Measurements from ENCODE around the gene DAD1. TPM values are rescaled to one million over a fixed set of nuclear protein-coding genes. Genes with fewer than 3 reads are reported as not detected.
"Not testable (repeated sequence)": the region's sequence is repeated elsewhere in the genome, so short reads cannot be mapped to it uniquely, and the experiment has no call there.

The DAD1 gene
- total RNA-seq, 1 donor from 2014 or later = 328 TPM

DNA sequence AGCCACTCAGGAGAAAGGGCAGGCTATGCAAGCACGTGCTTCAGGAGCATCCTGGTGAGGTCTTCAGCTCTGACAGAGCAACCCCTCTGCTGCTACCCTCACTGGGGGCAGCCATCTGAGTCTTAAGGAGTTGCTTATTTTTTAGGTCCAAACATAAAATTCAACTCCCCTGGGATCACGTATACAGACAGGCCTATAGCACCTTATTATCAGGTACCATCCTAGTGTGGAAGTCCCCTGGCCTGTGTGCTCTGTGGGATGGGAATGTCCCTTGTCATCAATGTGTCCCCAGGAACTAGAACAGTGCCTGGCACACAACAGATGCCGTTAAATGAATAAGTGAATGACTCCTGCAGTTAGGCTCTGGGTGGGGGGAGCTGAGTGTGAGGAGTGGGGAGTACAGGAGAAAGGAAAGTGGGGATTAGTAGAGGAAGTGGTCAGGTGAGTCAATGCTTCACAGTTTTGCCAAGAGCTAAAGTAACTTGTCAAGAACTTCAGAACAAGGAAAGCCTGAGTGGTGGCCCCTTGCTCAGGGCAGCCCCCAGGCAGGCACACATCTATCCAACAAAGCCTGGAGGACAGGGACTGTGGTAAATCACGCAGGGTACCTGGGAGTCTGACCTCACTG is 33.5 kb downstream of the DAD1 start:
- Histone ChIP-seq H3K27me3 (ENCODE audit: control insufficient read depth, insufficient read depth, low read length) (no peaks in the 10 kb centered on the region), H3K4me3 (ENCODE audit: low read depth, low read length) (no peak overlapping the region), H3K36me3 (ENCODE audit: control insufficient read depth, insufficient read depth, low read length) (no peaks in the 10 kb centered on the region)
- TF ChIP-seq, protein P1, sequence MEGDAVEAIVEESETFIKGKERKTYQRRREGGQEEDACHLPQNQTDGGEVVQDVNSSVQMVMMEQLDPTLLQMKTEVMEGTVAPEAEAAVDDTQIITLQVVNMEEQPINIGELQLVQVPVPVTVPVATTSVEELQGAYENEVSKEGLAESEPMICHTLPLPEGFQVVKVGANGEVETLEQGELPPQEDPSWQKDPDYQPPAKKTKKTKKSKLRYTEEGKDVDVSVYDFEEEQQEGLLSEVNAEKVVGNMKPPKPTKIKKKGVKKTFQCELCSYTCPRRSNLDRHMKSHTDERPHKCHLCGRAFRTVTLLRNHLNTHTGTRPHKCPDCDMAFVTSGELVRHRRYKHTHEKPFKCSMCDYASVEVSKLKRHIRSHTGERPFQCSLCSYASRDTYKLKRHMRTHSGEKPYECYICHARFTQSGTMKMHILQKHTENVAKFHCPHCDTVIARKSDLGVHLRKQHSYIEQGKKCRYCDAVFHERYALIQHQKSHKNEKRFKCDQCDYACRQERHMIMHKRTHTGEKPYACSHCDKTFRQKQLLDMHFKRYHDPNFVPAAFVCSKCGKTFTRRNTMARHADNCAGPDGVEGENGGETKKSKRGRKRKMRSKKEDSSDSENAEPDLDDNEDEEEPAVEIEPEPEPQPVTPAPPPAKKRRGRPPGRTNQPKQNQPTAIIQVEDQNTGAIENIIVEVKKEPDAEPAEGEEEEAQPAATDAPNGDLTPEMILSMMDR (IDR thresholded peaks at IDR 0.05; ENCODE audit: insufficient read depth, low read length, poor library complexity, severe bottlenecking) = no peak
- no peak for DNase-seq (ENCODE audit: low read depth)

DNA sequence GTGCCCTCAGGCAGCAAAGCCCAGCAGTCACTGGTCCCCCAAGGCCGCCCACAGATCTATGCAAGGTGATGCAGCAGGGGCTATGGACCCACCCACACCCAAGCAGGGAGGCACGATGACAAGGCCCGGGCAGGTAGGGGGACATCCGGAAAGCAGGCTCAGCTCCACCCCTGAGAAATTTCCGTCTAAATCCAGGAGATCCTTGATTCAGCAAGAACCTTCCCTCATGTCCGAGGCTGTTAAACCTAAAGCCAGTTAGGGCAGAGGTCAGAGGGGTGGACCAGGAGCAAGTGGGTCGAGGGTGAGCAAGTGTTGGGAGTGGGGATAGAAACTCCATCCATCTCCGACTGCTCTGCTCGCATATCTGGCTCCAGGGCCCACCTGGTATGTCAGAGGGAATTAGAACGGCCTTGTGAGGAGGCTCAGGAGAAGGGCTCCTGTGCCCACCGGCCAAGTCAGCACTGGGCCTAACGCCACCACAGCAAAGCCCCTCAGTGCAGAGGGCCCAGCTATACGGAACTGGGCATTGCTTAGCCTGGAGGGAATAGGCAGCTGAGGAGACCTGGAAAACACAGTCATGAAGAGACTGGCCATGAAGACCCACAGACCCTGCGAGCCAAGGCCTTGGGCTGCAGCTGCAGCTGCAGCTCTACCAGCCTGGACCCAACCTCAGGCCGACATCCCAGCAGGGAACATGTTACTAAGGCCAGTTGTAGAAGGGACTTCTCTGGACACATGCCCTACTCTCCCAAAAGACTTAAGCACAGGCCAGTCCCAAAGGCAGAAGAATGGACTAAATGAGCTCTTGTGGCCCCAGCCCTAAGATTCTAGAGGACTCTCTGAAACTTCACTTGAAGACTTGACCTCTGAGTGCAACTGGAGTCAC is 34.3 kb downstream of the DAD1 start:
- no peaks in the 10 kb centered on the region for H3K36me3 ChIP-seq (ENCODE audit: control insufficient read depth, insufficient read depth, low read length)
- H3K27me3 ChIP-seq (ENCODE audit: control insufficient read depth, insufficient read depth, low read length) = no peaks in the 10 kb centered on the region
- no peak overlapping the region for H3K4me3 ChIP-seq (ENCODE audit: low read depth, low read length)
- TF ChIP-seq, protein P1 (IDR thresholded peaks at IDR 0.05; ENCODE audit: insufficient read depth, low read length, poor library complexity, severe bottlenecking) = no peak
- DNase-seq (ENCODE audit: low read depth) = no peak

DNA sequence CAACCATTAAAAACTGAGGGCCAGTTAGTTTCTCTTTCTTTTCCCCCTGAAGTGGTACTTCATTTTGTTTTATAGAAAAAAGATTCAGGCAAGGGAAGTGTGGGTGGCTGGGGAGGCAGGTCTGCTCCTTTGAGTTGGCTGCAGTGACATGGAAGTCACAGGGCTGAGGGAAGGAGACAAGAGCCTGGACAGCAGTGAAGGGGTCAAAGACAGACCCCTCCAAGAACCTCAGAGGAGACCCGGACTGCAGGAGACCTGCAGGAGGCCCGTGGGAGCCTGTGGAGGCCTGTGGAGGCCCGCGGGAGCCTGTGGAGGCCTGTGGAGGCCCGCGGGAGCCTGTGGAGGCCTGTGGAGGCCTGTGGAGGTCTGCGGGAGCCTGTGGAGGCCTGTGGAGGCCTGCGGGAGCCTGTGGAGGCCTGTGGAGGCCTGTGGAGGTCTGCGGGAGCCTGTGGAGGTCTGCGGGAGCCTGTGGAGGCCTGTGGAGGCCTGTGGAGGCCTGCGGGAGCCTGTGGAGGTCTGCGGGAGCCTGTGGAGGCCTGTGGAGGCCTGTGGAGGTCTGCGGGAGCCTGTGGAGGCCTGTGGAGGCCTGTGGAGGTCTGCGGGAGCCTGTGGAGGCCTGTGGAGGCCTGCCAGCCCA is 35.0 kb downstream of the DAD1 start:
- not testable (repeated sequence) for H3K4me3 ChIP-seq (ENCODE audit: low read depth, low read length); H3K36me3 ChIP-seq (ENCODE audit: control insufficient read depth, insufficient read depth, low read length); DNase-seq (ENCODE audit: low read depth); H3K27me3 ChIP-seq (ENCODE audit: control insufficient read depth, insufficient read depth, low read length)

DNA sequence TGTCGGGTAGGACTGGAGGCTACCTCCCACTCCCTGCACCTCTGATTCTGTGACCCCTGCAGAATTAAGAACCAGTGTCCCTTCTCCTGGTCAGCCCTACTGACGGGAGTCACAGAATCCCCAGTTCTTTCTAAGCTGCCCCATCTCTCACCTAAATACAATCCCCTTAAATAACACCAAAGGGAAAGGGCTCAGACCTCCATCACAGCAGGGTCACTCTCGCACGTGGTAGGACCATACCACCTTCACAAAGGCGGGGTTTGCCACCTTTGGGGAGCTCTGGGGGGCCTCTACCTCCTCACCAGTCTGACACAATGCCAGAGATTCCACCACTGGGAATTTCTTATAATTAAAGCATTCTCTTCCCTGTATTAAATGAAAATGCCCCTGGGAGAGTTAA is 35.6 kb downstream of the DAD1 start:
- no peak for DNase-seq (ENCODE audit: low read depth)
- H3K27me3 ChIP-seq (ENCODE audit: control insufficient read depth, insufficient read depth, low read length) = no peaks in the 10 kb centered on the region

DNA sequence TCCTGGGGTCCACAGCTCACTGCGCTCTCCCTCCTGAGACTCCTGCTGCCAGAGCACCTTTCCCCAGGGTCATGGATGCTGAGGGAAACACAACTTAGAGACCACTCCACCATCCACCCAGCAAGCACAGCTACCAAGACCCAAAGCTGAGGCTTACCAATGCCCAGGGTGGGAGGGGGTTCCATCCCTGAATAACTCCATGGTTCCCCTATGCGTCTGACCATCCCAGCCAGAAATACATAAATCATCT is 36.3 kb downstream of the DAD1 start:
- Histone ChIP-seq H3K27me3 (ENCODE audit: control insufficient read depth, insufficient read depth, low read length) (no peaks in the 10 kb centered on the region), H3K36me3 (ENCODE audit: control insufficient read depth, insufficient read depth, low read length) (no peaks in the 10 kb centered on the region), H3K4me3 (ENCODE audit: low read depth, low read length) (no peak overlapping the region)
- TF ChIP-seq, protein P1 (IDR thresholded peaks at IDR 0.05; ENCODE audit: insufficient read depth, low read length, poor library complexity, severe bottlenecking) = no peak
- no peak for DNase-seq (ENCODE audit: low read depth)

More for the DNA sequence above, 35.6 kb downstream of the DAD1 start:
- TF ChIP-seq, protein P1 (IDR thresholded peaks at IDR 0.05; ENCODE audit: insufficient read depth, low read length, poor library complexity, severe bottlenecking) = no peak
- Histone ChIP-seq H3K4me3 (ENCODE audit: low read depth, low read length) (no peak overlapping the region), H3K36me3 (ENCODE audit: control insufficient read depth, insufficient read depth, low read length) (no peaks in the 10 kb centered on the region)

DNA sequence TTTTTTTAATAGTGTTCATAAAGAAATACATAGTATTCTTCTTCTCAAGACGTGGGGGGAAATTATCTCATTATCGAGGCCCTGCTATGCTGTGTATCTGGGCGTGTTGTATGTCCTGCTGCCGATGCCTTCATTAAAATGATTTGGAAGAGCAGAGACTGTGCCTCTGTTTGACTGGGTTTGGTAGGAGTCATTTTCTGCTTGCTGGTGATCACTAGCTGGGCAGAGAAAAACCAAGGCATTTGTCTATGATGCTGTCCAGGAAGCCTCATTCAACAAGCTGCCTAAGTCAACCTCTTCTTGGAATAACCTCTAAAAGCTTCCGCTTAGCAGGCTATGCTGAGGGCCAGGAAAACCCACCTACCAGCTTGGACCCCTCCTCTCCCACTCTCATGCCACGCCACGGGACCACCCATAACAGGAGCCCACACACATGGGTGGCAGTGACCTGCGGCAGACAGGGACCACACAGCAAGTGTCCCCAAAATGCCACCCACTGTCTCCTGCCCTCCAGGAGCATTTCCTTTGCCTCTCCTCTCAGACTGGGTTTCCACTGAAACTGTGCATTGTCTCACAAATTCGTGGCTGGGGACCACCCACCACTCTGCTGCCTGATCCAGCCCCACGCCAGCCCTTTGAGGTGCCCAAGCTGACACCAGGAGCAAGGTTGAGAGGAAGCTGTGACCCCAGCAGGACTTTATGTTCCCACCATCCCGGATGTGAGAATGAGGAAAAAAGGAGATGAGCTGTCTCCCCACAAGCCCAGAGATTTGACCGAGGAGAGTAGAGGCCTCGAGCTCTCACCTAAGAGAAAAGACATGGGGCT is 36.8 kb downstream of the DAD1 start:
- H3K36me3 ChIP-seq (ENCODE audit: control insufficient read depth, insufficient read depth, low read length) = no peaks in the 10 kb centered on the region
- DNase-seq (ENCODE audit: low read depth) = no peak
- TF ChIP-seq, protein P1 (IDR thresholded peaks at IDR 0.05; ENCODE audit: insufficient read depth, low read length, poor library complexity, severe bottlenecking) = no peak
- H3K27me3 ChIP-seq (ENCODE audit: control insufficient read depth, insufficient read depth, low read length) = no peaks in the 10 kb centered on the region
- no peak overlapping the region for H3K4me3 ChIP-seq (ENCODE audit: low read depth, low read length)
